ENCODE results near the gene DPP8.
"Not testable (repeated sequence)": the region's sequence is repeated elsewhere in the genome, so short reads cannot be mapped to it uniquely, and the experiment has no call there.

The DPP8 gene

DNA sequence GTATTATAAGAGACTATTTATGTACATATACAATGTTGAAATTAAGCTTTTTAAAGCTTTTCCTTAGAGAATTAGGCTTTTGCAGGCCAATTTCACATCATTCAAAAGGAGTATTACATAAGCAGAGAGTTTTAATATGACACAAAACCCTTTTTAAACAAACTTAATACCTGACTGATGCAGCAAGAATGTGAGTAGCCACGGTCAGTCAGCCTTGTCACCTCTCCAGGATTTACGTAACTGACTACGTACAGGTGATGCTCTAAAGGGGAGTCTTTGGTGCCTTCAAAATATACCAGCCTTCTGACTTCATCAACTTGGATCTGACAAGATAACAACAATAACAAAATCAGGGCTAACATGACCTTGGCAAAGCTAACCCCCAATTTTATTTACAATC is 50.6 kb downstream of the DPP8 start:
- ATAC-seq (ENCODE audit: low read depth) (no peak), DNase-seq (ENCODE audit: low spot score) (no peak)
- Histone ChIP-seq H3K4me1 (ENCODE audit: insufficient read depth, poor library complexity, severe bottlenecking) (no peaks in the 10 kb centered on the region), H3K27ac (ENCODE audit: poor library complexity, severe bottlenecking) (no peak overlapping the region), H3K9me3 (ENCODE audit: severe bottlenecking) (no peaks in the 10 kb centered on the region), H3K27me3 (ENCODE audit: insufficient read depth, poor library complexity, severe bottlenecking) (no peaks in the 10 kb centered on the region), H3K36me3 (ENCODE audit: low read depth) (peaks cover 97% of the 10 kb centered on the region), H3K4me3 (ENCODE audit: severe bottlenecking) (no peak overlapping the region)
- TF ChIP-seq, protein P1, sequence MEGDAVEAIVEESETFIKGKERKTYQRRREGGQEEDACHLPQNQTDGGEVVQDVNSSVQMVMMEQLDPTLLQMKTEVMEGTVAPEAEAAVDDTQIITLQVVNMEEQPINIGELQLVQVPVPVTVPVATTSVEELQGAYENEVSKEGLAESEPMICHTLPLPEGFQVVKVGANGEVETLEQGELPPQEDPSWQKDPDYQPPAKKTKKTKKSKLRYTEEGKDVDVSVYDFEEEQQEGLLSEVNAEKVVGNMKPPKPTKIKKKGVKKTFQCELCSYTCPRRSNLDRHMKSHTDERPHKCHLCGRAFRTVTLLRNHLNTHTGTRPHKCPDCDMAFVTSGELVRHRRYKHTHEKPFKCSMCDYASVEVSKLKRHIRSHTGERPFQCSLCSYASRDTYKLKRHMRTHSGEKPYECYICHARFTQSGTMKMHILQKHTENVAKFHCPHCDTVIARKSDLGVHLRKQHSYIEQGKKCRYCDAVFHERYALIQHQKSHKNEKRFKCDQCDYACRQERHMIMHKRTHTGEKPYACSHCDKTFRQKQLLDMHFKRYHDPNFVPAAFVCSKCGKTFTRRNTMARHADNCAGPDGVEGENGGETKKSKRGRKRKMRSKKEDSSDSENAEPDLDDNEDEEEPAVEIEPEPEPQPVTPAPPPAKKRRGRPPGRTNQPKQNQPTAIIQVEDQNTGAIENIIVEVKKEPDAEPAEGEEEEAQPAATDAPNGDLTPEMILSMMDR (IDR thresholded peaks at IDR 0.05; ENCODE audit: poor library complexity, severe bottlenecking): no peak

DNA sequence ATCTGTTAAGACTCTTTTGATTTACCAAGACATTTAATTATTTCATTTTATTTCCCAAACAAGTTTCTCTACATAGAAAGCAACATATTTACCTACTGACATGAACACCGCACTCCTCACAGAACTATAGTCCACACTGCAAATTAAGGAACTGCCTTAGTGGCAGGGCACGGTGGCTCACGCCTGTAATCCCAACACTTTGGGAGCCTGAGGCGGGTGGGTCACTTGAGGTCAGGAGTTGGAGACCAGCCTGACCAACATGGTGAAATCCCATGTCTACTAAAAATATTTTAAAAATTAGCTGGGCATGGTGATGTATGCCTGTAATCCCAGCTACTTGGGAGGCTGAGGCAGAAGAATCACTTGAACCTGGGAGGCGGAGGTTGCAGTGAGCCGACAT is 54.4 kb downstream of the DPP8 start:
- H3K9me3 ChIP-seq (ENCODE audit: severe bottlenecking); H3K4me3 ChIP-seq (ENCODE audit: severe bottlenecking); DNase-seq (ENCODE audit: low spot score); ATAC-seq (ENCODE audit: low read depth); H3K4me1 ChIP-seq (ENCODE audit: insufficient read depth, poor library complexity, severe bottlenecking); H3K27ac ChIP-seq (ENCODE audit: poor library complexity, severe bottlenecking); H3K27me3 ChIP-seq (ENCODE audit: insufficient read depth, poor library complexity, severe bottlenecking): not testable (repeated sequence)
- H3K36me3 ChIP-seq (ENCODE audit: low read depth): peaks cover 96% of the 10 kb centered on the region

DNA sequence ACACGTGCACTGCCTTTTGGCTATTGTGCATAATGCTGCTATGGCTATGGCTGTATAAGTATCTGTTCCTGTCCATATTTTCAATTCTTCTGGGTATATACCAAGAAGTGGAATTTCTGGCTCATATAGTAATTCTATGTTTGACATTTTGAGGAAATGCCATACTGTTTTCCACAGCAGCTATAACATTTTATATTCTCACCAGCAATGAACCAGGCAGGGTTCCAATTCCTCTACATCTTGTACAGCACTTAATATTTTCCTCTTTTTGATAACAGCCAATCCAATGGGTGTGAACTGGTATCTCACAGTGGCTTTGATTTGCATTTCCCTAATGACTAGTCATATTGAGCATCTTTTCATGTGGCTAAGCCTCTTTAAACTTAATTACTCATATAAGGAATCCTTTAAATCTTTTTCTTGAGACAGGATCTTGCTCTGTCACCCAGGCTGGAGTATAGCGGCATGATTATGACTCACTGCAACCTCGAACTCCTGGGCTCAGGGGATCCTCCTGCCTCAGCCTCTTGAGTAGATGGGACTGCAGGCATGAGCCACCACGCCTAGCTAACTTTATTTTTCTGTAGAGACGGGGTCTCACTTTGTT is 56.6 kb downstream of the DPP8 start:
- ATAC-seq (ENCODE audit: low read depth): no peak
- H3K4me3 ChIP-seq (ENCODE audit: severe bottlenecking): no peak overlapping the region
- TF ChIP-seq, protein P1 (IDR thresholded peaks at IDR 0.05; ENCODE audit: poor library complexity, severe bottlenecking): no peak
- no peak overlapping the region for H3K27ac ChIP-seq (ENCODE audit: poor library complexity, severe bottlenecking)
- H3K27me3 ChIP-seq (ENCODE audit: insufficient read depth, poor library complexity, severe bottlenecking): no peaks in the 10 kb centered on the region
- no peaks in the 10 kb centered on the region for H3K9me3 ChIP-seq (ENCODE audit: severe bottlenecking)
- H3K36me3 ChIP-seq (ENCODE audit: low read depth): peaks cover 96% of the 10 kb centered on the region
- H3K4me1 ChIP-seq (ENCODE audit: insufficient read depth, poor library complexity, severe bottlenecking): no peaks in the 10 kb centered on the region
- DNase-seq (ENCODE audit: low spot score): no peak

DNA sequence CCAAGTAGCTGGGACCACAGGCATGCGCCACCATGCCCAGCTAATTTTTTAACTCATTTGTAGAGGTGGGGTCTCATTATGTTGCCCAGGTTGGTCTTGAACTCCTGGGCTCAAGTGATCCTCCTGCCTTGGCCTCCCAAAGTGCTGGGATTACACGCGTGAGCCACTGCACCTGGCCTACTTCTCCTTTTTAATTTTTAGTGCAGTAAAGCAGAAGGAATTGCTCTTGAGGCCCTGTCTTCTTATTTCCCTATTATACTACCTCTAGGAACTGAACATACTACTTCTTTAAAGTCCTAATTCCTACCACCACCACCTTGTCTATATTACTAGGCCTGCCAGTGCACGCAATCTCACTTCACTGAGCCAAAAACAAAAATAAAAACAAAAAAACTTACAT is 62.2 kb downstream of the DPP8 start:
- peaks cover 97% of the 10 kb centered on the region for H3K36me3 ChIP-seq (ENCODE audit: low read depth)
- not testable (repeated sequence) for DNase-seq (ENCODE audit: low spot score); ATAC-seq (ENCODE audit: low read depth)

DNA sequence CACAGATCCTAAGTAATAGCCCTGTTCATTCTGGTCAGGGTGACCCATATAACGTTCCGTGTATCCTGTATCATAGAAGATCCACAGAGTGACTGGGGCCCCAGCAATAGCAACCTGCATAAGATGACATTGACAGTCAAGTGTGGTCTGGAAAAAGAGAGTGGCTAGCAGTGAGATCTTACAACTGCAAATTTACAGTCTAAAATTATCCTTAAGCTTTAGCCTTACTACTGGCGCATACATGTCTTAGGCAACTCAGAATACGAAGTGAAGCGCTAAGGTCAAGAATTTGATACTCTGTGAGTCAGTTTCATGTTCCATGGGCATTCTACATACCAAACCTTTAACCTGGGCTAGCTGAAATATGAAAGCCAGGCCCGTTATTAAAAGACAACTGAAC is 65.5 kb downstream of the DPP8 start:
- Histone ChIP-seq H3K4me3 (ENCODE audit: severe bottlenecking) (no peak overlapping the region), H3K4me1 (ENCODE audit: insufficient read depth, poor library complexity, severe bottlenecking) (no peaks in the 10 kb centered on the region), H3K9me3 (ENCODE audit: severe bottlenecking) (no peaks in the 10 kb centered on the region), H3K27me3 (ENCODE audit: insufficient read depth, poor library complexity, severe bottlenecking) (no peaks in the 10 kb centered on the region), H3K27ac (ENCODE audit: poor library complexity, severe bottlenecking) (no peak overlapping the region), H3K36me3 (ENCODE audit: low read depth) (peaks cover 91% of the 10 kb centered on the region)
- DNase-seq (ENCODE audit: low spot score) (no peak), ATAC-seq (ENCODE audit: low read depth) (no peak)
- TF ChIP-seq, protein P1 (IDR thresholded peaks at IDR 0.05; ENCODE audit: poor library complexity, severe bottlenecking): no peak

More for the DNA sequence above, 62.2 kb downstream of the DPP8 start:
- not testable (repeated sequence) for H3K4me3 ChIP-seq (ENCODE audit: severe bottlenecking); H3K27ac ChIP-seq (ENCODE audit: poor library complexity, severe bottlenecking); H3K4me1 ChIP-seq (ENCODE audit: insufficient read depth, poor library complexity, severe bottlenecking); H3K9me3 ChIP-seq (ENCODE audit: severe bottlenecking); H3K27me3 ChIP-seq (ENCODE audit: insufficient read depth, poor library complexity, severe bottlenecking)

DNA sequence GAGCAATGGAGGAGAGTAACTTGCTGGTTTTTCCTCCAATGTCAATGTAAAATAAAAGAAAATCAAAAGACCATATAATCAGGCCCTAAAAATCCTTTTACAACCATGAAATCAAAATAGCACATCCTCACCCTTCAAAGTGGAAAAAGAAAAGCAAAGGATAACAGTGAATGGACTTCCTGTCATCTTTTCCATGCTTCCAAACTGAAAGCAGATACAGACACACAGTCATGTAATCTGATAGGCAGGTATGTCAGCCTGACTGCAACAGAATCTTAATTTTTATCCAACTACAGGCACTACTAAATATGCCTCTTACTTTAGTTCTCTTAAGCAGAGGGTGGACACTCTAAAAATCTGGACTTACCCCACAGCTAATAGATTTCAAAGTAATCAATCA is 66.9 kb downstream of the DPP8 start:
- DNase-seq (ENCODE audit: low spot score): no peak
- H3K27ac ChIP-seq (ENCODE audit: poor library complexity, severe bottlenecking): no peak overlapping the region
- peaks cover 91% of the 10 kb centered on the region for H3K36me3 ChIP-seq (ENCODE audit: low read depth)
- H3K9me3 ChIP-seq (ENCODE audit: severe bottlenecking): no peaks in the 10 kb centered on the region
- no peak for ATAC-seq (ENCODE audit: low read depth)
- H3K4me1 ChIP-seq (ENCODE audit: insufficient read depth, poor library complexity, severe bottlenecking): no peaks in the 10 kb centered on the region
- TF ChIP-seq, protein P1 (IDR thresholded peaks at IDR 0.05; ENCODE audit: poor library complexity, severe bottlenecking): no peak
- no peaks in the 10 kb centered on the region for H3K27me3 ChIP-seq (ENCODE audit: insufficient read depth, poor library complexity, severe bottlenecking)
- no peak overlapping the region for H3K4me3 ChIP-seq (ENCODE audit: severe bottlenecking)

Measured in RWPE2 (cell line).